Muscle of back (tissue), 11 donors: Measurements from ENCODE around the gene LRPAP1. TPM values are rescaled to one million over a fixed set of nuclear protein-coding genes. Genes with fewer than 3 reads are reported as not detected.
"Not testable (repeated sequence)": the region's sequence is repeated elsewhere in the genome, so short reads cannot be mapped to it uniquely, and the experiment has no call there.

Source experiments
- DNase-seq, 3 donors: peaks; one replicate each; pipeline versions ENCODE4 v3.0.0 to v3.0.0-alpha.2; 2013
- polyA plus RNA-seq, 10 donors: library from polyadenylated mRNA; unstranded; fragments of 120-200 nt; gene quantifications; one replicate each; pipeline ENCODE4 v1.2.1, GENCODE V29; 2013; ENCODE audit not compliant: insufficient read length in 10 of 10

The LRPAP1 gene
- polyA plus RNA-seq, 10 donors = 60.3 to 115 (median 74.1) TPM

DNA sequence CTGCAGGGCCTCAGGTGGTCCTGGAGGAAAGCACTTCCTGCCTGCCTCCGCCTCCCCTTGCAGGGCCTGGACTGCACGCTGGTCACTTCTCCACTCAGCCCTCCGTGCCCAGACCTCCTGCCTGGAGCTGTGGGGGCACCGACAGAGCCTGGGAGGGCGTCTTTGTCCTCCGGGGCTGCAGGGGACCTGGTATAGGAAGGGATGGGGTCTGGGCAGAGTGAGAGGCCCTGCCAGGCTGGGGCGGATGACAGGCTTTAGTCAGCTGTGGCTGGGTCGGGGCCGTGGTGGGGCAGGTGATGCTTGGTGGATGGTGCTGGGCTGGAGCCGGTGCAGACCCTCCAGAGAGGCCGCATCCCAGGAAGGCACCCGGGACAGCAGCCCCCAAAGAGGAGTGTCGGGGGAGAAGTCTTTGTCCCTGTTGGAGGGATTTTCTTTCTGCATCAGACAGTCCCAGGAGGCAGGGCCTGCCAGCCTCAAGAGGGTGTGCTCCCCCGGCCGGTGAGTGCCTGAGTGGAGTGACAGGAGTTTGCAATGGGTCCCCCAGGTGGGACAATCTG lies 67.8 kb downstream of the LRPAP1 start:
- DNase-seq = no peak

DNA sequence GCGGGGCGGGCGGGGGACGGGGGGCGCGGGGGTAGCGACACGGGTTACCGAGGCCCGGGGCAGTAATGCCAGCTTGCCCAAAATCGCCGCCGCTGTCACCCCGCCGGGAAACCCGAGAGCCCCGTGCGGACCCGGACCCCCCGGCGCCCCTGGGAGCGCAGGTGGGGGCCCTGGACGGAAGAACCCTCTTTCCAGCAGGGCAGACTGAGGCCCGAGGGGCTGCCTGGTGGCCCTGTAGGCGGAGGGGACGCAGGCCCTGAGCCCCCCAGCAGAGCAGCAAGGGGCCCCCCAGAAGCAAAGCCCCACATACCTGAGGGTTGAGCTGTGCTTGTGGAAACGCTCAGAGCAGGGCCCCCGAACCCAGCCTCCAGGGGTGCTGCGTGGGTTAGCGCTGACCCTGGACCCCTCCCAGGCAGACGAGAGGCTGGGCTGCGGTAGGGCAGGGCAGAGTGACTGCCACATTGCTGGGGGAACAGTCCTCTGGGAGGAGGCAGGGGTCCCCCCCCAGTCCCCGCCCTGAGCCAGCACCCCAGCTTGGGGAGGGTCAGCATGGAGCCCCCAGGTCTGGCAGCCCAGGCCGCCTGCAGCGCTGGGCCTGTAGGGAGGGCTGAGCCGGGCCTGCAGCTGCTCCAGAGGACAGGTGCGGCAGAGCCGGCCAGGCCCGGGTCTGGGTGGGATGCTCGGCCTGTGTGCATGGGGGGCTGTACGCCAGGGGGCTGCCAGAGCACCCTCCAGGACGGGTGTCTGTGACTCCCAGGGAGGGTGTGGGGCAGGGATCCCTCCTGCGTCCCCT lies 68.5 kb downstream of the LRPAP1 start:
- DNase-seq = peak in 1 of 3 donors; percentile 42

DNA sequence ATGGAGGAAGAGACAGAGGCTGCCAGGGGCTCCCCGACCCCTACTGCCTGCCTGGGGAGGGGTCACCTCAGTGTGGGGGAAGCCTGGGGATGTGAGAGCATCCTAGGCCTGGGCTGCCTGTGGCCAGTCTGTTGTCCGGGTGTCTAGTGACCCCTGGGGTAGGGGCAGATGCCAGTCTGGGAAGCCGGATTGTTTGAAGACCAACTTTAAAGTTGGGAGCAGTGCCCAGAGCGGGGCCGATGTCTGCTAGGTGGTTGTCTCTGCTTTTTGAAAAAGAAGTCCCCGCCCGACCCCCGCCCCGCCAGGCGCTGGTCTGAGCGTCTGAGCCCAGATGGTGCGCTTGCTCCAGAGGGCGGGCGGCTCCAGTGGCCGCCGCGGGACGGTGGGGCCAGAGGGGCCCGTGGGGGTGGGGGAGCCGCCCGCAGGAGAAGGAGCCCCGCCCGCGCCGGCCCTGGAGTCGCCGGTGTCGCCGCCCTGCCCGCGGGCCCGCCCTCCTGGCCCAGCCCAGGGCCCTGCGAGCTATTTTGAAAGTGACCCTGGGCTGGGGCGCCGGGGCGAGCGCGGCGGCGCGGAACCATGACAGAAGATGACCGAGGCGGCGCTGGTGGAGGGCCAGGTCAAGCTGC lies 69.3 kb downstream of the LRPAP1 start, which contains the start of gene DOK7:
TSS of gene DOK7 (plus strand) at position 517 of the 626 bp plus-strand sequence. CDS start at position 587, 70 bp downstream.
- peak in 1 of 3 donors; percentile 45 for DNase-seq

DNA sequence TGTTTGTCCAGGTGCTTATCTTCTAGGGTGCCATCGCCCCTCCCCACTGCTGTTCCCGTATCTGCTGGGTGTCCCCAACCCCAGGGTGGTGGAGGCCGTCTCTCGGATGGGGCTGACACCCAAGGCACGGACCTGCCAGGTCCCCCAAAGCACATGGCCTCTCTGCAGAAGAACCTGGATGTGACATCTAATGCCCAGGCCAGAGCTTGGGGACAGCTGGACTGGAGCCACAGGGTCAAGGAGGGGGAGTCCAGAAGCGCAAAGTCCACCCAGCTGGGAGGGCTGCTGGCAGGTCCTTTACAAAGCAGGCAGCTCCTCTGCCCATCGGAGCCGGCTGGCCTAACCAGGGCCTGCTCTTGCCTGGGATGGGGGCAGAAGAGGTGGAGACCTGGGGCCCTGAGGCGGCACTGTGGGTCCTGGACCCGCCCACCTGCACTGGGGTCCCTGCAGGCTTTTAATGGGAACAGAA lies 69.9 kb downstream of the LRPAP1 start:
- no peak for DNase-seq

DNA sequence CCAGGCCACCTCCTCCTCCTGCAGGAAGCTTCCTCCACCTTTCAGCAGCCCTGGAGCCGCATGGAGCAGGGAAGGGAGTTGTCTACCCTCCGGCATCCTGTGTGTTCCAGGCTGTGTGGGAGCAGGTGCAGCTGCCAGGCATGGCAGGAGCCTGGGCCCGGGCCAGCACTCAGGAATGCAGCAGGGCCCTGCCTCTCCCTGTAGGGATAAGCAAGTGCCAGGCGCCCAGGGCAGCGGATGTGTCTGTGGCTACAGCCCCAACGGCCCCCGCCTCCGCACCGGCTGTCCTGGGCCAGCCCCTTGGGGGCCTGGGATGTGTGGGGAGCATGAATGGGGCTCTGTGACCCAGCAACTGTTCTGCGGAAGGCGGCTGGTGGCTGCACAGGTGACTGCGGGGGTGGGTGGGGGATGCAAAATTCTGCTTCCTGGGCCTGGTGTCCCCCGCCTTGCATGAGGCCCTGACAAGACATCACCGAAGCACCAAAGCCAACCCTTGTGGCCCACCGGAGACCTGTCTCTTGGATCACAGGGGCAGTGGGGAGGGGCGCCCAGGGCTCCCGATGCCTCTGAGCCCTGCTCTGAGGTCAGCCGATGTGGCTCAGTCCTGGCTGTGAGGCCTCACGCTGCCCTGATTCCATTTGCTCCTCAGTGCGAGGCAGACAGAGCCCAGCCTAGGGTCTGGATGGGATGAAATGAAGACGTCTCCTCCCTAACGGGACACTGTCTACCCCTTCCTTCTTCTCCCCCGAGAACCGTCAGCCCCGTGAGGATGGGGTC lies 70.5 kb downstream of the LRPAP1 start:
- DNase-seq = peak; percentile 57 to 65 (median 61)

DNA sequence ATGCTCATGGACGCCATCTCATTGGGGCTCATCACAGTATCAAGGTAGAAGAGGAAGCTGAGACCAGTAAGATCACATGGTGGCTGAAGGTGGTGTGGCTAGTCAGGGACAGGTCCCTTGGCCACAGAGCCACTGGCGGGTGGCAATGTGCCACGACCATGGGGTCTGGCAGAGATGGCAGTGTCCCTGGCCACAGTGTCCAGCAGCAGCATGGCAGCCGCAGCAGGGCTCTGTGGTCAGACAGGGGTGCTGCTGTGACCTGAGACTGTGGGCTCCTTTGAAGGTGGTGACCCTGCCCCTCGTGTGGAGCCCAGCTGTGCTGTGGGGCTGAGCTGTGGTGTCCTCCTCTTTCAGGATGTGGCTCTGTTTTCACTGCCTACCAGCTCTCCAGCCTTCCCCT lies 71.3 kb downstream of the LRPAP1 start:
- no peak for DNase-seq

DNA sequence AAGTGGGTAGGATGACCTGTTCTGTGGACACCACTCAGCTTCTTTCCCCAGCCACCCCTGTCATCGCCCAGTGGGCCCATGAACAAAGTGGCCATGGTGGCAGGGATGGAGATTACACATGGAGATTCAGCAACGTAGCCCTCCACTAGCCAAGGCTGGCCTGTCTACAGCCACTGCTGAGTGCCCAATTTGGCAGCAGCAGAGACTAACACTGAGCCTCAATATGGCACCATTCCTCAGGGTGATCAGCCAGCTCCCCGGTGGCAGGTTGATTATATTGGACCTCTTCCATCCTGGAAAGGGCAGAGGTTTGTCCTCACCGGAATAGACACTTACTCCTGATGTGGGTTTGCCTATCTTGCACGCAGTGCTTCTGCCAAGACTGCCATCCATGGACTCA lies 73.1 kb downstream of the LRPAP1 start:
- DNase-seq = not testable (repeated sequence)

DNA sequence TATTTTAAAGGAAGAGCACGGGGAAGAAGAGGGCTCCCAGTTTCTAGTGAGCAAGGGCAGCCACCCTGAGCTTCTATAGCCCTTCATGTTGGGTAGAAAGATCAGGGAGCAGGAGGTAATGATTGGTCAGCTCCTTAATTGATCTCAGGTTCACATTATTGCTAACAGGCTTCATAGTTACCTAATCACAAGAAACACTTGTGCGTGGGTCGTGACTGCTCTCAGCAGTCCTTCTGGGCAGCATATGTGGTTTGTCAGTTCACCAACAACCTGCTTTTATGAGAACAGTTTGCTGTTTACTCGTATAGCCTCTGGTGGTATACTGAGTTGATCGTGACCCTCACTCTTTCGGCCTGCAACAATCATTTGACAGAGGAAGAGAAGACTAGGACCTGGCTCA lies 73.9 kb downstream of the LRPAP1 start:
- no peak for DNase-seq

DNA sequence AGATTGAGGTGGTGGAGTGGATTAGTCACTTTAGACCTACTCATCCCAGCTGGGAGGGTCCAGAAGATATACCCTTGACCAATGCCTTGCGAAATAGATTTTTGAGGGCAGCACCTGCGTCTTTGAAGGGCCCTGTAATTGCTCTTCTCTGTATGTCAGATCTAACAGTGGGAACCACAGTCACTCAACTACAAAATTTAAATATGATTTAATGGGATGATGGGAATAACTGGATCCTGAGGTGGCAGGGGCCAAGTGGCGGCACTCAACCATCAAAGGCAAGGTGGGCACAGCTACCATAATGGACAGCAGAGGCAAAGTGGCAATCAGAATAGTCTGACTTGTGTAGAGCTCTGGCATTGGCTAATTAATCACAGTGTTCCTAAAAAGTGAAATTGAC lies 76.6 kb downstream of the LRPAP1 start:
- DNase-seq = not testable (repeated sequence)

Other genes starting within 250 kb of the LRPAP1 start
- 10 to 100 TPM; 21.6 to 42.9 (median 31.3) TPM for gene RGS12, start 239.4 kb downstream of the LRPAP1 start, polyA plus RNA-seq
- gene HGFAC, start 90.5 kb downstream of the LRPAP1 start, polyA plus RNA-seq = 1 to 10 TPM in 6 of 10 donors, under 1 TPM in 4; 0.56 to 1.8 (median 1.1) TPM
- gene DOK7, start 69.1 kb downstream of the LRPAP1 start, polyA plus RNA-seq = 10 to 100 TPM in 8 of 10 donors, 1 to 10 TPM in 2; 9.6 to 17.5 (median 14.4) TPM
- gene ADRA2C, start 234.0 kb upstream of the LRPAP1 start, polyA plus RNA-seq = 1 to 10 TPM; 1.2 to 2.4 (median 1.8) TPM